Activated gamma-delta T cell (primary cell): ENCODE data around the gene RAB17.
A peak's percentile ranks its signal among the peaks of the same experiment; 100 is the strongest.

Experiments
- DNase-seq: peaks from one replicate; lab custom pipeline; 2025; lab: John Stamatoyannopoulos, UW

Gene RAB17

DNA sequence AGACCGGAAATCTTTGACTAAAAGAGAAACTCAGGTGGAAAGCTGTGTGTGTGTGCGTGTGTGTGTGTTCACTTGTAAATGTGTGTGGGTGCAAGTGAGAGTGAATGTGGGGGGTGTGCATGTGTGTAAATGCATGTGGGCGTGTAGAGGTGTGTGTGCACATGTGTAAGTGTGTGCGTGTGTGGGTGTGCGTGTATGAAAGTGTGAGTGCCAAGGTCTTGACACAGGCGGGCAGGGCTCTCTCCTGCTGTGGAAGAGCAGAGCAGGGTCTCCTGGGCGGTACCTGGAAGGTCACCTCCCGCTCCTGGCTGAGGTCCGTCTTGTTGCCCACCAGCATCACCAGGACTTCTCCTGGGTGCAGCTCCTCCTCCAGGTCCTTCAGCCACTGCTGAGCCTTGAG, 13.6 kb downstream of the RAB17 start:
- no peak for DNase-seq

DNA sequence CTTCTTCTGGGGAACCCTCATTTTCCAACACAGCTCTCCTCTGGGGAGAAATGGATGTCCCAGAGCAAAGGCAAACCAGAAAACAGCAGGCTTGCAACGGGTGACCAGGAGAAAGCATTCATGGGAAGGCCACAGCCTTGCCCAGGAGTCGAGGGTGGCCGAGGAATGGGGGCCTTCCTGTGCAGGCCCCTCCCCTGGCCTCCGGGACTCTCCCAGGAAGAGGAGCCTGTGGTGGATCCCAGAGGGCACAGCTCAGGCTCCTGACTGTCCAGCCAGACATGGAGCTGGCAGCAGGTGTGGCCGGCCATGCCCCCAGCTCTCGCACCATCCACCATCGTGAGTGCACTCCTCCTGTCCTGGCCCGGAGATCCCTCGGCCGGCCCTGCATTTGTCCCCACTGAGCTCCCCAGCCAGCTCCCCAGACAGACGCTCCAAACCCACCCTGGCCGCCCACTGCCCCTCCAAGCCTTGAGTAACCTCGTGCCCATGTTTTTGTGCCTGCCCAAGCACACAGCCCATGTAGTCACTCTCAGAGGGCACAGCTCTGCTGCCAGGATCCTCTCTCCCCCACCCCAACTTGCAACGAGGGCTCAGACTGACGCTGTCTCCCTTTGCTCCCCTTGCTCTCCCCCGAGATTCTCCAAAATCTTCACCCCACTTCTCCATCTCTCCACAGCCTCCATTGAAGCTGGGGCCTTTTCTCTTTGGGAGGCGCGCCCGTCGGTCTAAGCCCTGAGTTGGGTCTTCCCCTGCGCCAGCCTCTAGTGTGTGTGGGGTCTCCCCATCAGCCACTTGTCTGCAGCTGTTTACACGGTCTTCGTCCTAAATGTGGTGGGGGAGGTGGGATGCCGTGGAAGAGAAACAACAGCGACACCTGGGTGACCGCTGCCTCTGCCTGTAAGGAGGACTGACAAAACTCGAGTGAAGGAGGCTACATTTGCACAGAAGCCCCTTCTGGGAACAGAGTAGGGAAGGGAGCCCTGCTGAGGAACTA, 14.4 kb downstream of the RAB17 start:
- DNase-seq = no peak

DNA sequence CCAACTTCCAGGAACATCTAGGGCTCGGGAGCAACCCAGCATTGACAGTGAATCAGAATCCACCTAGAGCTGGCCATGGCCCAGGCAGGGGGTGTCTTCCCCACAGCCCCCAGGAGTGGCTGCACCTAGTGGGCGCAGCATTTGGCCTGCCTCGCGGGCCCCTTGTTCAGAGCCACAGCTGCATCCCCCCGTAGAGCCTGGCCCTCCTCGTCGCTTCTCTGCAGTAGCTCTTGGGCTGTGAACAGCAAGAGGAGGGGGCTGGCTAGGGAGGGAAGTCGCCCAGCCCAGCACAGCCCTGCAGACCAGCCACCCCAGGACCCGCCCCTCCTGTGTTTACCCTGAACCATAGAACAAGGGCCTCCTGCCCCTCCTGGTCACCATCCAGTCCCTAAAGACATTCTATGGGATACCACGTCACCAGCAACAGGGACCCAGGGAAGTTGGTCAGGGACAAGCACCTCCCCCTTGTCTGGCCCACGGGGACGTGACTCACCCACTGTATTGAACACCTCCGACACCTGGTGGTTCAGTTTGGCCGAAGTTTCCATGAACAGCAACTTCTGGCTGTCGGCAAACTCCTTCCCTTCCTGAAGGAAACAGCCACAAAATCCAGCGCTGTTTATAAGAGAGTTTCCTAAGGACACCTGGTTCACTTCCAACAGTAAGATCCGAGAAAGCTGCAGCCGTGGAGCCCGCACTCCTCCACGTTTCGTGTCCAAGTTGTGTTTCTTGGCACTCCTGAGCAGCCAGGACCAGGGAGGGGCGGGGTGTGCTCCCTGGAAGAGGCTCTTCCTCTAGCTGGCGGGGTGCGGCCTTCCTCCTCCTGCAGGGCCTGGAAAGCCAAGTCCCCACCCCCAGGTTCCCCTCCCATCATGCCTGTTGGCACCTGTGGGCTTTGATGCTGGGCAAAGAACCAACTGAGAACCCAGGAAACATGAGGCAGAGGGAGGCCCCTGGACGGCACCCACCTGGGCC, 15.4 kb downstream of the RAB17 start:
- no peak for DNase-seq

DNA sequence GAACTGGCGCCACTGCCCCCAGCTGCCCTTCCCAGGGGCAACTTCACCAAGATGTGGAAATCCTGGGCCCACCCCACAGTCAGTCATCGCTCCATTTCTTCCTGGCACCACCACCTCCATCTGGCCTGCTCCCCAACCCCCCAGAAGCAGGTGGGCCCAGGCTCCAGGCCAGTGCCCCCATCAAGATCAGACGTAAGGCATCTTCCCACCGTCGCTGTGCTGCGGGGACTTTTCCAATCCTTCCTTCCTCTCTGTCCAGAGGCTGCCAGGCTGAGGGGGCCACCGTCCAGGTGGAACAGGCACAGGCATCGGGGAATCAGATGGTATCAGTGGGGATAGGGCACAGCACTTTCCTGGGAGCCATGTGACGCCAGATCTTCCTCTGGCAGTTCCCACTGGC, 16.1 kb downstream of the RAB17 start:
- no peak for DNase-seq

DNA sequence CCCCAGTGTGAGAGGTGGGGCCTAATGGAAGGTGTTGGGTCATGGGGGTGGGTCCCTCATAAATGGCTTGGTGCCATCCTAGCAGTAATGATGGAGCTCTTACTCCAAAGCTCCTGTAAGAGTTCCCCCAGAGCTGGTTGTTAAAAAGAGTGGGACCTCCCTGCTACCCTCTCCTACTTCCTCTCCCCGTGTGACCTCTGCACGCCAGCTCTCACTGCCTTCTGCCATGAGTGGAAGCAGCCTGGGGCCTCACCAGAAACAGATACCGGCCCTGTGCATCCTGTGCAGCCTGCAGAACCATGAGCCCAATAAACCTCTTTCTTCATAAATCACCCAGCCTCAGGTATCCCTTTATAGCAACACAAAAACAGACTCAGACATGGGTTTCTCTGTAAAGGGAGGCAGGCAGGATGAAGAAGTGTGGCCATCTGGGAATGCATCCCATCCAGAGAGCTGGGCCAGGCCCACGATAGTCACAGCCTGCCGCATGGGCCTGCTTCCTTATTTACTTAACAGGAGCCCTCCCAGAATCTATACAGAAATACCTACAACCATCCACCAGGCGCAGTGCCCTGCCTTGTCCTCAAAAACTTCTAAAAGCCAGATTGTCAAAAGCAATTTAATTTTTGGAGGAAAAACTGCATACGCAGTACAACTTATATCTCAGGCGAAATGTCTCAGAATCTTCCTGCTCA, 16.7 kb downstream of the RAB17 start:
- DNase-seq = no peak

DNA sequence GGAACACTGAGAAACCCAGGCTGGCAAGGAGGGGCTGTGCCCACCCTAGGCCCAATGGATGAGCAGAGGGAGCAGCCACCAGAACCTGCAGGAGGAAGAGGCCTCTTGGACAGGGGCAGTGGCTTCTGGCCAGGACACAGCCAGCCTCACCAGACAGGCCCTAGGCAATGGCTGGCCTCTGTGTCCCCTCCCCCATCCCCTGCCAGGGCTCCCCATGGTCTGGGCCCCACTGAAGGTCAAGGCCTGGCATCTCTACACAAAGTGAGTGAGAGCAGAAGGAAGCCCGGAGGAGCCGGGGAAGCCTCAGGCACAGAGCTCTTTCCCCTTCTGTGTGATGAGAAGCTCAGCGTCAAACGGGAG, 17.8 kb downstream of the RAB17 start:
- no peak for DNase-seq

GRCh38 chr2:237572021-237572741, 18.4 kb downstream of the RAB17 start:
- peak; percentile 40 for DNase-seq

- DNase-seq = no peak
Observed at GRCh38 chr2:237571551-237571950, 19.0 kb downstream of the RAB17 start.

GRCh38 chr2:237570776-237571335, 19.7 kb downstream of the RAB17 start:
- DNase-seq = no peak

GRCh38 chr2:237569896-237570295, 20.6 kb downstream of the RAB17 start:
- DNase-seq = no peak

- DNase-seq = no peak
Observed at GRCh38 chr2:237569041-237569440, 21.5 kb downstream of the RAB17 start.

DNA sequence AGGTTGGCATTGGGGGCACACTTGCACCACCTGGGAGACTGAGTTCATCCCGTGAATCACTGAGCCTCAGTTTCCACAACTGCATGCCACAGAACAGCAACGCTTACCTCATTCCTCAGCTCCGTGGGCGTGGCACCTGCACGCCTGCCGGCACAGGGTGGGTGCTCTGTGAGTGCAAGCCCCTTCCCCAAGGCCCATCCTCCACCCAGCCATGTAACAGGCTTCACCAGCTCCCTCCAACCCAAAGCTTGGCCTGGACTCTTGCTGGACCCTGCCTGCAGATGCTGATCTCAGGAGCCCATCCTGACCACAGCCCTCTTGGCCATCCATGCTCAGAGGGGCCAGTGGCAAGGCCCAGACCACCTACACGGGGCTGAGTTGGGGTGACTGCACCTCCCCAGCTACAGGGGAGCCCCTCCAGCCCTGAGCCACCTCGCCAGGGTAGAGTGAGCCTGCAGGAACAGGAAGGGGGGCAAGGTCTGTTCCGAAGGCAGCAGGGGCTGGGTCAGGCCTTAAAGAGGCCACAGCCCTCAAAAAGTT, 22.3 kb downstream of the RAB17 start:
- no peak for DNase-seq

GRCh38 chr2:237567276-237568029, 23.1 kb downstream of the RAB17 start:
- DNase-seq = no peak

- DNase-seq = no peak
Observed at GRCh38 chr2:237566401-237567235, 23.9 kb downstream of the RAB17 start, which contains the start of gene PRLH. Gene PRLH (plus strand): TSS chr2:237566574. CDS start chr2:237566574, 0 bp downstream.

DNA sequence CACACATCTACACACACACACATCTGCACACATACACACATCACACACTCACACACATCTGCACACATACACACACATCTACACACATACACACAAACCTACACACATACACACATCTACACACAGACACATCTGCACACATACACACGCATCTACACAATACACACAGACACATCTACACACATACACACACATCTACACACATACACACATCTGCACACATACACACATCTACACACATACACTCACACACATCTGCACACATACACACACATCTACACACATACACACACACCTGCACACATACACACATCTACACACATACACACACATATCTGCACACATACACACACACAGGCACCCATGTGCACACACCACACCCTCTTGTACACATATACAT, 24.6 kb downstream of the RAB17 start:
- DNase-seq = no peak

DNA sequence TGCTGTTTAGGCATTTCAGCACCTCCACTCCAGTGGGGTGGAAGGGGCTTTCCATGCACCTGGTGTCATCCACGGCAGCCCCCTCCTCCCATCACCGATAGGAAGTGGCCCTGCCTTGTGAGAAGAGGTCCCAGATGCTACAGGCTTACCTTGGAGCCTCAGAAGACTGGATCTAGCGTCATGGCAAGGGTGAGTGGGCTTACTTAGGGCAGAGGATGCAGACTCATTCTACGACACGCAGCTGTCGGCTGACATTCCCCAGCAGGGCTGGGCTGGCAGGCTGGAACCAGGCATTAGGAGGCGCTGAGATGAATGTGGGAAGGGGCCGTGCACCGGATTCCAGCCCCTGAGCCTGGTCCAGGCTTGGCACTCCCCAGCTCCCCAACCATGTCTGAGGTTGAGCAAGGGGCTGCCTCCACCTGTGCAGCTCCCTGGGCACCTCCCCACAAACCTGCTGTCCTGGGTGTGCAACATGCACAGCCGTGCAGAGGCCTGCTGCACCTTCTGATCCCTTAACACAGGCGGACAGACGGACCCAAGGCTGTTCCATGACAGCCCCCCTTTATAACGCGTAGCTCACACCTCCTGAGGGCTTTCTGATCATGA, 25.9 kb downstream of the RAB17 start:
- no peak for DNase-seq

DNA sequence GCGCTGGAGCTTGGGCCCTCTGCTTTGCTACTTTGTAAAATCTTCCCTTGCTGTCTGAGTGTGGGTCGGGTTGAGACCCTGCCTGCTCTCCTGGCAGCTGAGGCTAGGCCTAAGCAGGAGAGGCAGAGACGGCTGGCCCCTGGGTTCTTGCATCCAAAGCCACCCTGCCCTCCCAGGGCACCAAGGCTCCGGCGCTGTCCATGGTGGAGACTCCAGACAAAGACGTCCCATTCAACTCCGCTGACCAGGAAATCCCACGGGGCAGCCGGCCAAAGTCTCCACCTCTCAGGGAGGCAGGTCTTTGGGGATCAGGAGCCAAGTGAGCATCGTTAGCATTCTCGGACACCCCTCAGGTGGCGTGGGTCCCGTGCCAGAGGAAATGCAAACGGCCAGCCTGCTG, 26.7 kb downstream of the RAB17 start:
- no peak for DNase-seq

- no peak for DNase-seq
Observed at GRCh38 chr2:237561221-237561620, 29.3 kb downstream of the RAB17 start.
